ENCODE data around the gene ZNF646.

GRCh38 chr16:31032736-31033708, 41.2 kb upstream of the ZNF646 start, which contains the start of gene STX4:
- TF ChIP-seq, protein P1, sequence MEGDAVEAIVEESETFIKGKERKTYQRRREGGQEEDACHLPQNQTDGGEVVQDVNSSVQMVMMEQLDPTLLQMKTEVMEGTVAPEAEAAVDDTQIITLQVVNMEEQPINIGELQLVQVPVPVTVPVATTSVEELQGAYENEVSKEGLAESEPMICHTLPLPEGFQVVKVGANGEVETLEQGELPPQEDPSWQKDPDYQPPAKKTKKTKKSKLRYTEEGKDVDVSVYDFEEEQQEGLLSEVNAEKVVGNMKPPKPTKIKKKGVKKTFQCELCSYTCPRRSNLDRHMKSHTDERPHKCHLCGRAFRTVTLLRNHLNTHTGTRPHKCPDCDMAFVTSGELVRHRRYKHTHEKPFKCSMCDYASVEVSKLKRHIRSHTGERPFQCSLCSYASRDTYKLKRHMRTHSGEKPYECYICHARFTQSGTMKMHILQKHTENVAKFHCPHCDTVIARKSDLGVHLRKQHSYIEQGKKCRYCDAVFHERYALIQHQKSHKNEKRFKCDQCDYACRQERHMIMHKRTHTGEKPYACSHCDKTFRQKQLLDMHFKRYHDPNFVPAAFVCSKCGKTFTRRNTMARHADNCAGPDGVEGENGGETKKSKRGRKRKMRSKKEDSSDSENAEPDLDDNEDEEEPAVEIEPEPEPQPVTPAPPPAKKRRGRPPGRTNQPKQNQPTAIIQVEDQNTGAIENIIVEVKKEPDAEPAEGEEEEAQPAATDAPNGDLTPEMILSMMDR (conservative IDR thresholded peaks at IDR 0.05; ENCODE audit: low read length) = no peak
- TF ChIP-seq EZH2phosphoT487 (IDR thresholded peaks at IDR 0.05; ENCODE audit: borderline replicate concordance) = no peak
